Left ventricle myocardium superior (tissue), 1 donor: ENCODE measurements around the gene CHN2. TPM values are rescaled to one million over a fixed set of nuclear protein-coding genes. Genes with fewer than 3 reads are reported as not detected.

Experiments
- ATAC-seq: fragments of 200-7000 bp; cut with Tn5 transposase; one replicate; pipeline ENCODE4 v1.9.1; 2020; ENCODE audit warnings: mild to moderate bottlenecking, moderate library complexity
- DNase-seq: peaks from one replicate; pipeline ENCODE4 v3.0.0-alpha.2; 2020
- intact Hi-C: fragments of 100-400 bp; cut with micrococcal nuclease; formaldehyde crosslinking; loops from one replicate; pipeline ENCODE4 v1.11.0; 2022
- total RNA-seq: library from RNA; stranded (reverse); fragmentation: NEBNext Ultra II Directional; extraction: Animal tissue kit (Norgen Biotek cat#: 25700); gene quantifications from one replicate; pipeline ENCODE4 v1.2.1, GENCODE V29; 2021
- donor health status: DM: no; HTN: yes; CAD: no; lungs with severe emphysema.

Gene CHN2
- total RNA-seq, 1 donor from 2014 or later, result 32.2 TPM

DNA sequence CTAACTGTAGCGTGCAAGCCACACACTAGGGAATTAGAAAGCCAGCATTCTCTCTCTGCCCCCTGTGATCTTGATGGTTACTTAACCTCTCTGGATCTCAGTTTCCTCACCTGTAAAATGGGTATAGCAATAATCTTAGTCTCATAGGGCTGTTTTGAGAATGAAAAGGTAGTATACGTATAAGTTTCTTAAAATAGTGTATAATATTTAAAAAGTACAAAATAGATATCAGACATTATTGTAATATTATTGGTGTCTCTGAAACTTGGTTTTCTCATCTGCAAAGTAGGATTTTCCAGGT lies 80.4 kb downstream of the CHN2 start:
- DNase-seq (no peak), ATAC-seq (no peak)
- intact Hi-C loops, result no loop called here

DNA sequence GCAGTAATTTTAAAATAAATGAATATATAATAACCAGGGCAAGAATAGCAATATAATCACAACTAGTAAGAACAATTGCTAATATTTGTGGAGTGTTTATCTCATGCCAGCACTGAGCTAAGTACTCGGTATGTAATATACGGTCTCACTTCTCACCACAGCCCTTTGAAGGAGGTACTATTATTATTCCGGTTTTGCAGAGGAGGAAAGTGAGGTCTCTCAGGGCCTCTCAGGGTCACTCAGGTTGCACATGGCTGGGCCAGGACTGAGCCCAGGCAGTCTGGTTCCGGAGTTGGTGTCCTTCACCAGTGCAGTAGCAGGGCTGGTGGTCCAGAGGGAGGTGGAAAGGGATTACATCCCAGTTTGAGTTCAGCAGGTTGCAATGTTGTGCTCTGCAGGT lies 80.9 kb downstream of the CHN2 start:
- intact Hi-C loops, result no loop called here
- ATAC-seq (no peak), DNase-seq (no peak)

DNA sequence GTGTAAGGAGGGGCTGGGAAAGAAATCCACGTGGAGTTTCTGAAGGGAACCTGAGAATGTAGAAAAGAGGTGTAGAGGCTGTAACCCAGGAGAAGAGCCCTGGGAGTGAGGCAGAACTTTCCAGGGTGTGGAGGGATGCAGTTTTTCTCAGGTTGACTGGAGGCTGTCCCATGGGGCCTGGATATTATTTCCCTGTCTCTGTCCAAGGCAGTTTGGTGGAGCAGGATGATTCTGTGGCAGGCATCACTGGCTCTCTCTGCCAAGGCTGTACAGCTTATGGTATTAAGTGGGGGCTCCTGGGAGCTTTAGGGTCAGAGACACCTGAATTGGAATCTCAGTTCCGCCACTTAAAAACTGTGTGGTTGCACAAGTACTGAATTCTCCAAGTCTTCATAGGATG lies 81.6 kb downstream of the CHN2 start:
- ATAC-seq, result no peak
- intact Hi-C loops, result no loop called here
- no peak for DNase-seq

DNA sequence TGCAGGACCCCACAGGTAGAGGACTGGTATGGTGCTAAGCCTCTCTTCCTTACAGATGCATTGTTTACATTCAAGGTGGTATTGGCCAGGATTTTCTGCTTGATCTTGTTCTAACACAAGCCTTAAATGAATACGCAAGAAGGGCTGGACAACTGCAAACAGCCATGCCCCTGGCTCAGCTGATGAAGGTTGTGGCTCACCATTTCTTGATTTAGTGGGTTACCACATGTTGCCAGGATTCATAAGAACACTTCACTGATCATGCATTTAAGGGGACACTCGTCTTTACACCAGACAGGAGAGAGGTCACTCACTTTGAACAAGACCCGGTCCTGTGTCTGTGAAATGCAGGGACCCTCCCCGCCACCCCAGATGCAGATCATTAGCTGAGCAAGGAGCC lies 82.2 kb downstream of the CHN2 start:
- DNase-seq (no peak), ATAC-seq (no peak)
- intact Hi-C loops, result no loop called here

- no peak for ATAC-seq
- intact Hi-C loops, result no loop called here
- DNase-seq, result no peak
Observed at GRCh38 chr7:29277436-29278215, 83.1 kb downstream of the CHN2 start.

- no peak for DNase-seq
- intact Hi-C loops, result no loop called here
Observed at GRCh38 chr7:29278337-29279069, 83.9 kb downstream of the CHN2 start.

DNA sequence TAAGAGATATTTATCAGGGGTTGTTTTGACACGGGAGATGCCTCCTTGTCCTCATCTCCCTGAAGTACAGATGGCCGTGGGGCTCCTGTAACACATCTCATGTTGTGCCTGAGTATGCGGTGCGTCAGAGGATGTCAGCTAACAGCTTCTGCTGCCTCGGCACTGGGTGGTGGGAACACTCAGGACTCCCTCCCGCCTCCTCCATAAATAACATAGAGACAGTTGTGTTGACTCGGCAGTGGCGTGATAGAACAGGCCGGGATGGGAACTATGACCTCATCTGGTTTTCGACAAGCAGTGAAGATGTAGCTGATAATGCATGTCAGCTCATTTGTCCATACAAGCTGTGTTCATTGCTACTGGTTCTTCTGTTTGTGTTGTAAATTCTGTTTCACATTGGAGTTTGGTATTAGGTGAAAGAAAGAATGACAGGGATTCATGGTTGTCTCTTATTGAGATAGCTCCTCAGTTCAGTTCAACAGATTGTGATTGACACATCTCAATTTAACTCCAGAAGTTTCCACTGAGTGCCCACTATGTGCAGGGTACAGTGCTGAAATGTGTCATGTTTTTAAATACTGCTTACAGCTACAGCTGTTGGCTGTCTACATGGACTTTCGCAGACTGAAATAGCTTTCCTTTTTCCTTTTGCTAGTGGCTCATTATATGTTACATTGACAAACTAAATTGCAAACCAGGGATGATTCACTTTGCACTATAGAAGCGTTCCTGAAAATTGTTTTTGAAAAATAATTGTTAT lies 87.4 kb downstream of the CHN2 start:
- intact Hi-C loops, result no loop called here
- DNase-seq, result peak; percentile 53
- ATAC-seq, result peak; percentile 93

More at GRCh38 chr7:29278337-29279069, 83.9 kb downstream of the CHN2 start:
- ATAC-seq, result no peak

DNA sequence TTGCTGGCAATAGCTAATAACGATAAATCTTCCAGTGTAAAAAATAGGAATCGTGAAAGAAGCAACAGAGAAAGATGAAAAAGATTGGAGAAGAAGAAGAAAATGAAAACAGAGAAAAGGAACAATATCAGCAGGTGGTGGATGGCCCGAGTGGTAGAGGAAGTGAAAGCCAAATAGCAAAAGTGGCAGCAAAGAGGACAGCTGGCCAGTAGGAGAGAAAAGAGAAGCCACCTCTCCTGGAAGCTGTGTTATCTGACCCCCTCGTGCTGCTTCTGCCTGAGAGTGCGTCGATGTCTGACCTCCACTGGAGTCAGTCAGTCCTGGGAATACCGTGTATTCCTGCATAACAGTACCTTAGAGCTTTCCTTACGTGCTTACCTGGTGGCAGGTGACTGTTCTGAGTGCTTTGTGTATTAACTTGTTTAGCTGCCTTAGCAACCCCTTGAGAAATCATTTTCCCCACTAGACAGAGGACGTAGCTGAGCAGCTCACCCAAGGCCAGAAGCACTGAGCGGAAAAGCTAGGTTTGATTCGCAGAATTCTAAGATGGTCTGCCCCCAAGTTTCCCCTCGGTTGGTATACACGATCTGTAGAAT lies 88.3 kb downstream of the CHN2 start:
- intact Hi-C loops, result no loop called here
- DNase-seq, result no peak
- ATAC-seq, result peak; percentile 13

DNA sequence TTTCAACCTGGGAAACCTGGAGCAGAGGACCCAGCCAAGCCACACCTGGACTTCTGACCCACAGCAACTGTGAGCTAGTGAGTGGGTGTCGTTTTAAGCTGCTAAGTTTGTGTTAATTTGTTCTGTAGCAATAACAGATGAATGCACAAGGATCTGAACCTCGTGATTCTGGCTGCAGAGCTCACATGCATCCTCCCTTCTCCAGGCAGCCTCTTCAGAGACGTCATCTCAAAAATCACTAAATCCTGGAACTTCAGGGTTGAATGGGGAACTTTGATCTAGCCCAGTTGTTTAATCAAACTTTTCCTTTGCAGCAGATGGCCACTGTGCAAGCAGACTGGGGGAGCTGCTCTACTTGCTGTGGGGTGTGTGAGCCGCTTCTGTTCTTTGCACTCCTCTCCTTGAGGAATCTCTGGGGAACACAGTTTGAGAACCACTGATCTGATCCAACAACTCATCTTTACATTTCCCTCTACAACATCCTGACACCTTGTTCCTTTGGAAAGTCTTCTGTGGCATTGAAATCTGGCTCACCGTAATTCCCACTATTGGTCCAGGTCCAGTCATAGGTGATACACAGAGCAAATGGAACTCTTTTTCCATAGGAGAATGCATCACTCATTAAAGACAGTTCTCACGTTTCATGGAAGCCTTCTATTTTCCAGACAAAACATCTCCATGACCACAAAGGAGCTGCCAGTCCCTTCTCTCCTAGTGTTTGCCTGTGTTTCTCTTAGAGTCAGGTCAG lies 90.3 kb downstream of the CHN2 start:
- intact Hi-C loops, result no loop called here
- no peak for ATAC-seq
- DNase-seq, result no peak

GRCh38 chr7:29285444-29285793 lies 90.8 kb downstream of the CHN2 start:
- ATAC-seq (no peak), DNase-seq (no peak)
- intact Hi-C loops, result no loop called here

GRCh38 chr7:29285861-29286260 lies 91.3 kb downstream of the CHN2 start:
- intact Hi-C loops, result no loop called here
- DNase-seq (no peak), ATAC-seq (no peak)

DNA sequence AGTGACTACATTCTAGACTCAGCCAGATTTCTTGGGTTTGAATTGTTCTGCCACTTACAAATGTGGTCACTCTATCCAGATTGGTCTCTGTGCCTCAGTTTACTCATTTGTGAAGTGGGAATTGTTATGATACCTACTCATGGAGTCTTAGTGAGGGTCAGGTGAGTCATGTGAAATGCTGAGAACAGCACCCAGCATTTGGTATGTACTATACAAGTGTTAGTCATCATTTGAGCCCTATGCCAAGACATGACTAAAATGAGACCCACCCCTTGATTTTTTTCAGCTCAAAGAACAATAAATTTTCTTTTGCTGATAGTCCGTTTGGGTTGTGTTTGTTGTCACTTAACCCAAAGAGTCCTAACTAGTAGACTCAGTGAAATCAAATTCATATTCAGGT lies 92.8 kb downstream of the CHN2 start:
- DNase-seq (no peak), ATAC-seq (no peak)
- intact Hi-C loops, result no loop called here

GRCh38 chr7:29288181-29289091 lies 93.9 kb downstream of the CHN2 start:
- ATAC-seq (no peak), DNase-seq (no peak)
- intact Hi-C loops, result no loop called here

GRCh38 chr7:29289156-29290021 lies 94.8 kb downstream of the CHN2 start:
- DNase-seq (peak; percentile 65), ATAC-seq (peak; percentile 43)
- intact Hi-C loops, result no loop called here

DNA sequence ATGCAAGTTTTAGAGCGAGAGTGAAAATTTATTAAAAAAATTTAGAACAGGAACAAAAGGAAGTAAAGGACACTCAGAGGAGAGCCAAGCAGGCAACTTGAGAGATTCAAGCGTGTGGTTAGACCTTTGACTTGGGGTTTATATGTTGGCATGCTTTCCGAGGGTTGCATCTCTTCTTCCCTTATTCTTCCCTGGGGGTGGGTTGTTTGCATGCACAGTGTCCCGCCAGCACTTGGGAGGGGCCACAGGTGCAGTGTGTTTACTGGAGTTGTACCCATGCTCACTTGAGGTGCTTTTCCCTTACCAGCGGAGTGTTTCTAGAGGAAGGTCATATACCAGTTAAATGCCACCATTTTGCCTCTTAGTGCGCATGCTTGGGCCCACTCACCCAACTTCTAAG lies 96.3 kb downstream of the CHN2 start:
- ATAC-seq, result no peak
- intact Hi-C loops, result no loop called here
- no peak for DNase-seq

- intact Hi-C loops, result no loop called here
- ATAC-seq (peak; percentile 29), DNase-seq (no peak)
Observed at GRCh38 chr7:29291723-29292618, 97.4 kb downstream of the CHN2 start.
